Nephron (organoid): ENCODE results near the gene RALGAPA2.

Source experiments
- H3K27ac Mint-ChIP-seq, 3 experiments: 2 replicates each; pipeline ENCODE4 v1.8.0; 2020; ENCODE audit warnings: mixed read lengths in 3 of 3, mild to moderate bottlenecking in 2 of 3, moderate library complexity in 1 of 3
- H3K27me3 Mint-ChIP-seq: 2 replicates; pipeline ENCODE4 v1.8.0; 2021; ENCODE audit warnings: low read depth, mild to moderate bottlenecking, moderate library complexity, mixed read lengths
- H3K36me3 Mint-ChIP-seq: 2 replicates; pipeline ENCODE4 v1.8.0; 2020; ENCODE audit warnings: low read depth, mixed read lengths
- H3K4me1 Mint-ChIP-seq: 2 replicates; pipeline ENCODE4 v1.8.0; 2020; ENCODE audit warnings: mixed read lengths
- H3K4me3 Mint-ChIP-seq, 3 experiments: 2 replicates each; pipeline ENCODE4 v1.8.0; 2020; ENCODE audit warnings: mild to moderate bottlenecking in 3 of 3, mixed read lengths in 3 of 3, moderate library complexity in 2 of 3
- H3K9me3 Mint-ChIP-seq: 2 replicates; pipeline ENCODE4 v1.8.0; 2020; ENCODE audit warnings: mixed read lengths
- CTCF ChIP-seq, 3 experiments: fragments of 200-600 bp; sonication (generic); IDR thresholded peaks; one replicate each; pipeline ENCODE4 v1.5.0; 2021; ENCODE audit warnings: antibody characterized with exemption in 3 of 3; ENCODE audit not compliant: unreplicated experiment in 3 of 3

Gene RALGAPA2

GRCh38 chr20:20373091-20373571 is 339.3 kb downstream of the RALGAPA2 start:
- H3K4me1 Mint-ChIP-seq: peaks cover 15% of the 10 kb centered on the region
- no peak overlapping the region for H3K4me3 Mint-ChIP-seq
- TF ChIP-seq CTCF (IDR thresholded peaks at IDR 0.05; ENCODE audit: unreplicated experiment in 3 of 3): no peak
- H3K9me3 Mint-ChIP-seq: peaks cover 4% of the 10 kb centered on the region
- H3K27ac Mint-ChIP-seq: no peak overlapping the region
- H3K36me3 Mint-ChIP-seq: no peaks in the 10 kb centered on the region
- peaks cover 74% of the 10 kb centered on the region for H3K27me3 Mint-ChIP-seq

GRCh38 chr20:20371681-20372080 is 340.8 kb downstream of the RALGAPA2 start:
- Mint-ChIP-seq H3K4me3 (peak overlapping the region in 2 of 3 experiments; percentile 13 to 17), H3K36me3 (no peaks in the 10 kb centered on the region), H3K27me3 (peaks cover 84% of the 10 kb centered on the region), H3K27ac (no peak overlapping the region), H3K4me1 (peaks cover 15% of the 10 kb centered on the region), H3K9me3 (peaks cover 4% of the 10 kb centered on the region)
- TF ChIP-seq CTCF (IDR thresholded peaks at IDR 0.05; ENCODE audit: unreplicated experiment in 3 of 3): no peak

- peak overlapping the region in 1 of 3 experiments; percentile 64 for H3K4me3 Mint-ChIP-seq
- H3K9me3 Mint-ChIP-seq: peaks cover 4% of the 10 kb centered on the region
- H3K27me3 Mint-ChIP-seq: peaks cover 84% of the 10 kb centered on the region
- peaks cover 15% of the 10 kb centered on the region for H3K4me1 Mint-ChIP-seq
- no peaks in the 10 kb centered on the region for H3K36me3 Mint-ChIP-seq
- no peak for TF ChIP-seq CTCF (IDR thresholded peaks at IDR 0.05; ENCODE audit: unreplicated experiment in 3 of 3)
- no peak overlapping the region for H3K27ac Mint-ChIP-seq
Measured at GRCh38 chr20:20371083-20371482, 341.4 kb downstream of the RALGAPA2 start.

- Mint-ChIP-seq H3K4me3 (peak overlapping the region; percentile 80 to 84 (median 83)), H3K4me1 (peaks cover 22% of the 10 kb centered on the region), H3K36me3 (no peaks in the 10 kb centered on the region), H3K9me3 (peaks cover 4% of the 10 kb centered on the region), H3K27ac (no peak overlapping the region), H3K27me3 (peaks cover 84% of the 10 kb centered on the region)
- TF ChIP-seq CTCF (IDR thresholded peaks at IDR 0.05; ENCODE audit: unreplicated experiment in 3 of 3): no peak
Measured at GRCh38 chr20:20370094-20370575, 342.3 kb downstream of the RALGAPA2 start.

GRCh38 chr20:20369250-20370093 is 343.0 kb downstream of the RALGAPA2 start:
- H3K4me3 Mint-ChIP-seq: peak overlapping the region; percentile 80 to 84 (median 83)
- TF ChIP-seq CTCF (IDR thresholded peaks at IDR 0.05; ENCODE audit: unreplicated experiment in 3 of 3): no peak
- H3K27me3 Mint-ChIP-seq: peaks cover 84% of the 10 kb centered on the region
- peaks cover 22% of the 10 kb centered on the region for H3K4me1 Mint-ChIP-seq
- no peak overlapping the region for H3K27ac Mint-ChIP-seq
- H3K9me3 Mint-ChIP-seq: peaks cover 4% of the 10 kb centered on the region
- H3K36me3 Mint-ChIP-seq: no peaks in the 10 kb centered on the region
